OCI-LY1 (cell line): Measurements from ENCODE around the gene NID2.

Source experiments
- H2AFZ ChIP-seq: fragments of 200-600 bp; sonication (generic), shearing (Covaris generic); 2 replicates; pipeline ENCODE4 v1.6.0; 2014; ENCODE audit warnings: antibody characterized with exemption, mild to moderate bottlenecking, low read length
- H3F3A ChIP-seq: fragments of 200-600 bp; sonication (generic), shearing (Covaris generic); 2 replicates; pipeline ENCODE4 v1.6.0; 2014; ENCODE audit warnings: mild to moderate bottlenecking, antibody characterized with exemption, low read length, moderate library complexity; ENCODE audit not compliant: insufficient read depth
- H3K27ac ChIP-seq: fragments of 200-600 bp; sonication (generic); 2 replicates; pipeline ENCODE4 v1.5.1; 2014; ENCODE audit warnings: low read length, mixed run types, mild to moderate bottlenecking, low read depth; ENCODE audit not compliant: poor library complexity, severe bottlenecking
- H3K27me3 ChIP-seq: fragments of 200-600 bp; sonication (generic); 2 replicates; pipeline ENCODE4 v1.6.0; 2014; ENCODE audit warnings: antibody characterized with exemption, mild to moderate bottlenecking, low read length, moderate library complexity; ENCODE audit not compliant: insufficient read depth
- H3K36me3 ChIP-seq: fragments of 200-600 bp; sonication (generic); 2 replicates; pipeline ENCODE4 v1.6.1; 2014; ENCODE audit warnings: mild to moderate bottlenecking, antibody characterized with exemption, low read length, moderate library complexity, mixed read lengths; ENCODE audit not compliant: insufficient read depth
- H3K4me1 ChIP-seq: fragments of 200-600 bp; sonication (generic); 2 replicates; pipeline ENCODE4 v1.5.1; 2014; ENCODE audit warnings: mild to moderate bottlenecking, low read length, moderate library complexity; ENCODE audit not compliant: insufficient read depth, severe bottlenecking
- H3K4me2 ChIP-seq: fragments of 200-600 bp; sonication (generic), shearing (Covaris generic); 2 replicates; pipeline ENCODE4 v1.6.1; 2014; ENCODE audit warnings: low read length
- H3K4me3 ChIP-seq: fragments of 200-600 bp; sonication (generic); 2 replicates; pipeline ENCODE4 v1.5.1; 2014; ENCODE audit warnings: low read length, low read depth, mild to moderate bottlenecking, mixed read lengths; ENCODE audit not compliant: poor library complexity, severe bottlenecking
- H3K79me2 ChIP-seq: fragments of 200-600 bp; shearing (Covaris generic); 2 replicates; pipeline ENCODE4 v1.6.1; 2016; ENCODE audit warnings: mixed run types, low read length, mixed read lengths; ENCODE audit not compliant: insufficient read depth
- H3K9ac ChIP-seq: fragments of 200-600 bp; sonication (generic), shearing (Covaris generic); 2 replicates; pipeline ENCODE4 v1.6.1; 2014; ENCODE audit warnings: mild to moderate bottlenecking, low read length, mixed read lengths
- H3K9me2 ChIP-seq: fragments of 200-600 bp; sonication (generic), shearing (Covaris generic); 2 replicates; pipeline ENCODE4 v1.6.1; 2014; ENCODE audit warnings: low read depth, mild to moderate bottlenecking, low read length, mixed read lengths
- H3K9me3 ChIP-seq: fragments of 200-600 bp; shearing (Covaris generic); 2 replicates; pipeline ENCODE4 v1.6.1; 2014; ENCODE audit warnings: low read length, mixed read lengths
- H4K20me1 ChIP-seq: fragments of 200-600 bp; sonication (generic), shearing (Covaris generic); 2 replicates; pipeline ENCODE4 v1.6.0; 2016; ENCODE audit warnings: mild to moderate bottlenecking, low read length; ENCODE audit not compliant: insufficient read depth
- CTCF ChIP-seq: fragments of 200-600 bp; sonication (generic), shearing (Covaris generic); IDR thresholded peaks from 2 replicates; pipeline ENCODE4 v1.5.1; 2017; ENCODE audit warnings: mild to moderate bottlenecking, antibody characterized with exemption, low read length, moderate library complexity, mixed read lengths
- EZH2 ChIP-seq: fragments of 200-600 bp; sonication (generic), shearing (Covaris generic); IDR thresholded peaks from 2 replicates; pipeline ENCODE4 v1.8.0; 2017; ENCODE audit warnings: borderline replicate concordance, mixed run types, mild to moderate bottlenecking, antibody characterized with exemption, low read length, moderate library complexity, mixed read lengths

NID2 gene

GRCh38 chr14:52000019-52000582 is 68.8 kb downstream of the NID2 start:
- H3K4me3 ChIP-seq = no peak overlapping the region
- TF ChIP-seq CTCF = no peak
- TF ChIP-seq EZH2 = no peak
- no peaks in the 10 kb centered on the region for H3F3A ChIP-seq
- no peak overlapping the region for H2AFZ ChIP-seq
- H3K9ac ChIP-seq = no peak overlapping the region
- H4K20me1 ChIP-seq = no peaks in the 10 kb centered on the region
- no peak overlapping the region for H3K27ac ChIP-seq
- H3K4me2 ChIP-seq = no peak overlapping the region
- no peaks in the 10 kb centered on the region; the same call in 1 of the 2 replicates for H3K79me2 ChIP-seq
- H3K9me3 ChIP-seq = no peaks in the 10 kb centered on the region
- no peaks in the 10 kb centered on the region for H3K4me1 ChIP-seq
- no peaks in the 10 kb centered on the region for H3K27me3 ChIP-seq
- peaks cover 98% of the 10 kb centered on the region for H3K36me3 ChIP-seq
- no peaks in the 10 kb centered on the region for H3K9me2 ChIP-seq

GRCh38 chr14:51999084-51999483 is 69.8 kb downstream of the NID2 start:
- no peak for TF ChIP-seq CTCF
- TF ChIP-seq EZH2 = no peak
- Histone ChIP-seq H3K79me2 (no peaks in the 10 kb centered on the region; the same call in 1 of the 2 replicates), H3K4me2 (no peak overlapping the region), H2AFZ (no peak overlapping the region), H3K36me3 (peaks cover 98% of the 10 kb centered on the region), H3K9ac (no peak overlapping the region), H3K4me3 (no peak overlapping the region), H3K9me2 (no peaks in the 10 kb centered on the region), H3F3A (no peaks in the 10 kb centered on the region), H3K9me3 (no peaks in the 10 kb centered on the region), H4K20me1 (no peaks in the 10 kb centered on the region), H3K27ac (no peak overlapping the region), H3K27me3 (no peaks in the 10 kb centered on the region), H3K4me1 (no peaks in the 10 kb centered on the region)

- Histone ChIP-seq H2AFZ (no peak overlapping the region), H3F3A (no peaks in the 10 kb centered on the region), H3K36me3 (peaks cover 98% of the 10 kb centered on the region), H3K4me3 (no peak overlapping the region), H3K9ac (no peak overlapping the region), H3K9me3 (no peaks in the 10 kb centered on the region), H3K27me3 (no peaks in the 10 kb centered on the region), H3K27ac (no peak overlapping the region), H3K4me2 (no peak overlapping the region), H3K9me2 (no peaks in the 10 kb centered on the region), H3K79me2 (no peaks in the 10 kb centered on the region; the same call in 1 of the 2 replicates), H3K4me1 (peaks cover 3% of the 10 kb centered on the region), H4K20me1 (no peaks in the 10 kb centered on the region)
- TF ChIP-seq EZH2 (no peak), CTCF (no peak)
Observed at GRCh38 chr14:51998348-51998747, 70.5 kb downstream of the NID2 start.
